HEK293T (cell line): Measurements from ENCODE around the gene TRAPPC12.
"Not testable (repeated sequence)": the region's sequence is repeated elsewhere in the genome, so short reads cannot be mapped to it uniquely, and the experiment has no call there.

ENCODE experiments used
- CTCF ChIA-PET: fragments of 350-600 bp; formaldehyde crosslinking; extraction: SDS; loops from one replicate; lab custom pipeline; 2021; ENCODE audit warnings: antibody characterized with exemption, inconsistent platforms; lab: Yijun Ruan, JAX
- POLR2A ChIA-PET: fragments of 350-600 bp; formaldehyde crosslinking; extraction: SDS; loops from one replicate; lab custom pipeline; 2020; ENCODE audit warnings: antibody characterized with exemption, inconsistent platforms; lab: Yijun Ruan, JAX
- DNase-seq: peaks from one replicate; pipeline ENCODE4 v3.0.0; 2012; ENCODE audit warnings: mixed read lengths; ENCODE audit errors: extremely low spot score
- ARNT ChIP-seq: fragments of 450-650 bp; IDR thresholded peaks from 2 replicates; pipeline ENCODE4 v1.6.1; 2017; ENCODE audit warnings: mild to moderate bottlenecking
- BHLHE40 ChIP-seq: fragments of 450-650 bp; IDR thresholded peaks from 2 replicates; pipeline ENCODE4 v1.6.1; 2016; ENCODE audit warnings: mild to moderate bottlenecking, moderate library complexity, borderline replicate concordance
- CTBP1 ChIP-seq: fragments of 450-650 bp; IDR thresholded peaks from 2 replicates; pipeline ENCODE4 v1.6.1; 2016; ENCODE audit warnings: borderline replicate concordance
- ELF4 ChIP-seq: fragments of 450-650 bp; IDR thresholded peaks from 2 replicates; pipeline ENCODE4 v1.6.1; 2017; ENCODE audit warnings: antibody characterized with exemption
- FOXA1 ChIP-seq: fragments of 450-650 bp; IDR thresholded peaks from 2 replicates; pipeline ENCODE4 v1.6.1; 2016; ENCODE audit warnings: mild to moderate bottlenecking
- FOXK2 ChIP-seq: fragments of 450-650 bp; IDR thresholded peaks from 2 replicates; pipeline ENCODE4 v1.6.1; 2016; ENCODE audit warnings: mild to moderate bottlenecking
- FOXM1 ChIP-seq: fragments of 450-650 bp; IDR thresholded peaks from 2 replicates; pipeline ENCODE4 v1.6.1; 2017; ENCODE audit warnings: mild to moderate bottlenecking, borderline replicate concordance
- HDGF ChIP-seq: fragments of 450-650 bp; IDR thresholded peaks from 2 replicates; pipeline ENCODE4 v1.6.1; 2017; ENCODE audit warnings: antibody characterized with exemption, borderline replicate concordance
- L3MBTL2 ChIP-seq: fragments of 450-650 bp; conservative IDR thresholded peaks from 2 replicates; pipeline ENCODE4 v1.6.1; 2016; ENCODE audit warnings: mild to moderate bottlenecking
- LEF1 ChIP-seq: fragments of 450-650 bp; IDR thresholded peaks from 2 replicates; pipeline ENCODE4 v1.6.1; 2017; ENCODE audit warnings: mild to moderate bottlenecking, borderline replicate concordance
- NFRKB ChIP-seq: fragments of 450-650 bp; IDR thresholded peaks from 2 replicates; pipeline ENCODE4 v1.6.1; 2016; ENCODE audit warnings: mild to moderate bottlenecking, moderate library complexity
- PKNOX1 ChIP-seq: fragments of 450-650 bp; IDR thresholded peaks from 2 replicates; pipeline ENCODE4 v1.6.1; 2016
- SP1 ChIP-seq: fragments of 450-650 bp; IDR thresholded peaks from 2 replicates; pipeline ENCODE4 v1.6.1; 2017
- SUZ12 ChIP-seq: fragments of 450-650 bp; IDR thresholded peaks from 2 replicates; pipeline ENCODE4 v1.6.1; 2016; ENCODE audit warnings: mild to moderate bottlenecking
- TARDBP ChIP-seq: fragments of 450-650 bp; IDR thresholded peaks from 2 replicates; pipeline ENCODE4 v1.6.1; 2016
- ZNF384 ChIP-seq: fragments of 450-650 bp; IDR thresholded peaks from 2 replicates; pipeline ENCODE4 v1.6.1; 2016

The TRAPPC12 gene

GRCh38 chr2:3447789-3448317, 68.4 kb downstream of the TRAPPC12 start:
- no peak for TF ChIP-seq FOXK2
- no peak for TF ChIP-seq CTBP1
- no peak for TF ChIP-seq LEF1
- no peak for TF ChIP-seq ELF4
- ChIA-PET POLR2A (no interaction called here), CTCF (no interaction called here)
- no peak for DNase-seq

- POLR2A ChIA-PET, DNase-seq: not testable (repeated sequence)
- CTCF ChIA-PET: interaction anchor here (0.5 kb wide), 1 partner anchor 1593 kb away, joined by 3 read pairs; no protein-coding TSS in a partner anchor
These were observed 69.0 kb downstream of the TRAPPC12 start for GRCh38 chr2:3448441-3448911.

GRCh38 chr2:3449086-3449485, 69.6 kb downstream of the TRAPPC12 start:
- ChIA-PET POLR2A (no interaction called here), CTCF (interaction anchor here (0.5 kb wide), 1 partner anchor 1594 kb away, joined by 3 read pairs; no protein-coding TSS in a partner anchor)
- DNase-seq: no peak
- no peak for TF ChIP-seq NFRKB
- TF ChIP-seq TARDBP: no peak
- no peak for TF ChIP-seq ARNT
- no peak for TF ChIP-seq PKNOX1
- no peak for TF ChIP-seq CTBP1
- TF ChIP-seq LEF1: no peak
- no peak for TF ChIP-seq FOXM1
- no peak for TF ChIP-seq FOXK2
- no peak for TF ChIP-seq ZNF384
- TF ChIP-seq HDGF: no peak
- no peak for TF ChIP-seq SUZ12
- no peak for TF ChIP-seq ELF4
- no peak for TF ChIP-seq BHLHE40
- TF ChIP-seq FOXA1: no peak
- no peak for TF ChIP-seq SP1
- TF ChIP-seq L3MBTL2: no peak

GRCh38 chr2:3449936-3450335, 70.4 kb downstream of the TRAPPC12 start:
- ChIA-PET POLR2A (no interaction called here), CTCF (no interaction called here)
- no peak for DNase-seq
- TF ChIP-seq ELF4 (no peak), FOXK2 (no peak), LEF1 (no peak), ZNF384 (no peak), CTBP1 (no peak)

GRCh38 chr2:3450385-3451010, 71.0 kb downstream of the TRAPPC12 start:
- no peak for DNase-seq
- POLR2A ChIA-PET: no interaction called here
- CTCF ChIA-PET: no interaction called here
- TF ChIP-seq FOXK2: no peak
- TF ChIP-seq SP1: no peak

- CTCF ChIA-PET: no interaction called here
These were observed 71.7 kb downstream of the TRAPPC12 start for GRCh38 chr2:3451169-3451568.

GRCh38 chr2:3451926-3452671, 72.6 kb downstream of the TRAPPC12 start:
- ChIA-PET CTCF (interaction anchor here (0.6 kb wide), 1 partner anchor 1462 kb away, joined by 4 read pairs; no protein-coding TSS in a partner anchor), POLR2A (no interaction called here)
- TF ChIP-seq CTBP1: no peak
- no peak for TF ChIP-seq FOXM1
- TF ChIP-seq FOXA1: no peak
- TF ChIP-seq SUZ12: no peak
- no peak for TF ChIP-seq BHLHE40
- TF ChIP-seq ZNF384: no peak
- TF ChIP-seq PKNOX1: no peak
- no peak for TF ChIP-seq FOXK2
- no peak for TF ChIP-seq LEF1
- no peak for TF ChIP-seq NFRKB
- no peak for TF ChIP-seq TARDBP
- TF ChIP-seq ARNT: no peak
- no peak for TF ChIP-seq L3MBTL2
- TF ChIP-seq HDGF: no peak
- TF ChIP-seq ELF4: no peak
- TF ChIP-seq SP1: no peak
- no peak for DNase-seq

More at GRCh38 chr2:3451169-3451568, 71.7 kb downstream of the TRAPPC12 start:
- DNase-seq: no peak
- no peak for TF ChIP-seq TARDBP
- no peak for TF ChIP-seq ELF4
- no peak for TF ChIP-seq FOXM1
- TF ChIP-seq FOXK2: no peak
- POLR2A ChIA-PET: no interaction called here
